NCI-H69 (cell line): ENCODE results near the gene TGM5.
A peak's percentile ranks its signal among the peaks of the same experiment; 100 is the strongest.
"Not testable (repeated sequence)": the region's sequence is repeated elsewhere in the genome, so short reads cannot be mapped to it uniquely, and the experiment has no call there.

Experiments
- DNase-seq: peaks from one replicate; lab custom pipeline; 2025; lab: John Stamatoyannopoulos, UW

Gene TGM5

GRCh38 chr15:43249236-43249635, 17.5 kb downstream of the TGM5 start:
- DNase-seq, result no peak

GRCh38 chr15:43246261-43246774, 20.4 kb downstream of the TGM5 start:
- no peak for DNase-seq

GRCh38 chr15:43244092-43244491, 22.6 kb downstream of the TGM5 start:
- no peak for DNase-seq

GRCh38 chr15:43243020-43243645, 23.6 kb downstream of the TGM5 start:
- DNase-seq, result no peak

- DNase-seq, result no peak
Observed at GRCh38 chr15:43242616-43243015, 24.1 kb downstream of the TGM5 start.

- DNase-seq, result no peak
Observed at GRCh38 chr15:43241100-43241499, 25.6 kb downstream of the TGM5 start.

GRCh38 chr15:43239732-43240491, 26.8 kb downstream of the TGM5 start:
- DNase-seq, result no peak

GRCh38 chr15:43238671-43239131, 28.0 kb downstream of the TGM5 start:
- DNase-seq, result no peak

GRCh38 chr15:43237842-43238470, 28.8 kb downstream of the TGM5 start:
- DNase-seq, result no peak

- DNase-seq, result no peak
Observed at GRCh38 chr15:43235536-43235935, 31.2 kb downstream of the TGM5 start.

- no peak for DNase-seq
Observed at GRCh38 chr15:43232289-43232874, 34.3 kb downstream of the TGM5 start.

- no peak for DNase-seq
Observed at GRCh38 chr15:43230640-43231115, 36.0 kb downstream of the TGM5 start.

GRCh38 chr15:43229977-43230376, 36.8 kb downstream of the TGM5 start:
- no peak for DNase-seq

GRCh38 chr15:43226436-43227305, 40.1 kb downstream of the TGM5 start:
- no peak for DNase-seq

- not testable (repeated sequence) for DNase-seq
Observed at GRCh38 chr15:43225950-43226255, 40.8 kb downstream of the TGM5 start.

- DNase-seq, result peak; percentile 77
Observed at GRCh38 chr15:43225201-43225949, 41.4 kb downstream of the TGM5 start.

GRCh38 chr15:43221422-43221821, 45.3 kb downstream of the TGM5 start:
- no peak for DNase-seq

- DNase-seq, result no peak
Observed at GRCh38 chr15:43220991-43221403, 45.7 kb downstream of the TGM5 start, which contains the start of gene EPB42. EPB42 (minus strand) TSS chr15:43221018; CDS start chr15:43220825, 193 bp downstream.

- no peak for DNase-seq
Observed at GRCh38 chr15:43219929-43220928, 46.5 kb downstream of the TGM5 start.
